ENCODE results near the gene PRR5L.

DNA sequence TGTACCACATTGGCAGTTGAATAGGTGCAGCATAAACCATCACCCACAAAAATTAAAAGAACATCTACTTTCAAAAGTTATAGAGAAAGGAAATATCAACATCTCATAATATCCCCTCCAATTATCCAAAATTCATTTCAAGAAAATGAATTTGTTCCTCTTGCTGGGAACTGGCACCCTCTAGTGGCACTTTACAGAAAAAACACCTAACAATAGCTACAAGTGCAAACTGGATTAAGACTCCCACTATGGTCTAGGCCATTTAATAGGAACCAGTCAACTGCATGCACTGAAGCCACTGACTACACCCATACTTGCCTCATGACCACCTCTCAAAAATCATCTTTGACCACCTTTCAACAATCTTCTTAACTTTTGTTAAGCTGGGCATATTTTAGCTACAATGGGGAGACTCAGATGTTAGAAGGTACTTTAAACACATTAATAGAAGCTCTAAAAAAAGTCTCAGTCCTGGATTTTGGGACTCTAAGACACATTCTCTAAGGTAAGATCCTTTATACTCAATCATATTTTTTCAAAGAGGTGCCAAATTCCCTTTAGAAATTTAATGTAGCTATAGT is 196.7 kb downstream of the PRR5L start:
- TF ChIP-seq POLR2AphosphoS5 (IDR thresholded peaks at IDR 0.05; ENCODE audit: low read depth, low read length) (no peak), POLR2A (IDR thresholded peaks at IDR 0.05; ENCODE audit: low read depth, low read length) (no peak), PAX5 (IDR thresholded peaks at IDR 0.05; ENCODE audit: insufficient read depth, low read length, severe bottlenecking) (no peak), TAF1 (IDR thresholded peaks at IDR 0.05; ENCODE audit: low read depth, low read length) (no peak), SPI1 (IDR thresholded peaks at IDR 0.05; ENCODE audit: low read depth, low read length) (no peak), POU2F2 (IDR thresholded peaks at IDR 0.05; ENCODE audit: low read depth, low read length) (no peak)

All from GM12891 (cell line).